OCI-LY3 (cell line): Measurements from ENCODE around the gene KLC3.

Source experiments
- H2AFZ ChIP-seq: fragments of 200-600, 300-600 bp; shearing (Covaris generic); 2 replicates; pipeline ENCODE4 v1.6.0; 2014; ENCODE audit warnings: antibody characterized with exemption, low read depth, low read length
- H3K27ac ChIP-seq: fragments of 200-600, 300-600 bp; sonication (generic); 2 replicates; pipeline ENCODE4 v1.5.1; 2014; ENCODE audit warnings: mild to moderate bottlenecking, low read length, moderate library complexity, mixed read lengths
- H3K27me3 ChIP-seq: fragments of 200-600, 300-600 bp; sonication (generic); 2 replicates; pipeline ENCODE4 v1.6.1; 2014; ENCODE audit warnings: low read depth, low read length, mixed read lengths
- H3K36me3 ChIP-seq: fragments of 200-600, 300-600 bp; sonication (generic); replicated peaks from 2 replicates; pipeline ENCODE3; 2014; ENCODE audit warnings: low read depth, low read length, mixed read lengths
- H3K4me1 ChIP-seq: fragments of 300-600, 200-600 bp; sonication (generic); 2 replicates; pipeline ENCODE4 v1.6.1; 2014; ENCODE audit warnings: low read length, mixed read lengths
- H3K4me2 ChIP-seq: fragments of 200-600, 300-600 bp; sonication (generic); 2 replicates; pipeline ENCODE4 v1.6.1; 2014; ENCODE audit warnings: low read length, mixed read lengths
- H3K4me3 ChIP-seq: fragments of 300-600, 200-600 bp; sonication (generic); 2 replicates; pipeline ENCODE4 v1.5.1; 2014; ENCODE audit warnings: antibody characterized with exemption, mild to moderate bottlenecking, low read length, moderate library complexity
- H3K79me2 ChIP-seq: fragments of 300-600, 200-600 bp; shearing (Covaris generic); 2 replicates; pipeline ENCODE4 v1.6.1; 2014; ENCODE audit warnings: mild to moderate bottlenecking, low read length, mixed read lengths
- H3K9ac ChIP-seq: fragments of 300-600, 200-600 bp; shearing (Covaris generic); 2 replicates; pipeline ENCODE4 v1.6.0; 2014; ENCODE audit warnings: mild to moderate bottlenecking, low read length, moderate library complexity
- H3K9me3 ChIP-seq: fragments of 200-600, 300-600 bp; shearing (Covaris generic); 2 replicates; pipeline ENCODE4 v1.6.1; 2014; ENCODE audit warnings: low read length, mixed read lengths; ENCODE audit not compliant: insufficient read depth
- H4K20me1 ChIP-seq: fragments of 200-600, 300-600 bp; sonication (generic); 2 replicates; pipeline ENCODE4 v1.6.1; 2016; ENCODE audit warnings: low read length, mixed read lengths; ENCODE audit not compliant: insufficient read depth
- CTCF ChIP-seq: fragments of 200-600, 300-600 bp; sonication (generic); IDR thresholded peaks from 2 replicates; pipeline ENCODE4 v1.5.1; 2014; ENCODE audit warnings: antibody characterized with exemption, low read length, low read depth
- EZH2phosphoT487 ChIP-seq: fragments of 200-600 bp; shearing (Covaris generic); IDR thresholded peaks from 2 replicates; pipeline ENCODE4 v1.6.1; 2018; ENCODE audit warnings: antibody characterized with exemption, mixed run types, low read depth

KLC3 gene

DNA sequence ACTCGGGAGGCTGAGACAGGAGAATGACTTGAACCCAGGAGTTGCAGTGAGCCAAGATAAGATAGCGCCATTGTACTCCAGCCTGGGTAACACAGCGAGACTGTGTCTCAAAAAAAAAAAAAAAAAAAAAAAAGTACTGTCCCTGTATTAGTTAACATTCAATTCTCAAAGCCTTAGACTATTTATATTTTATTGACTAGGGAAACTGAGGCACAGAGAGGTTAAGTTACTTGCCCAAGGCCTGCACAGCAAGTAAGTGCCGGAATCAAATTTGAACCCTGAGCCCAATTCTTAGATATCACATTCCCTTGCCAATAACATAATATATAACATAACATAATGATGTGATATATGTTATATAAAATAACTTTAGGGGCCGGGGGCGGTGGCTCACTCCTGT lies 921 bp upstream of the KLC3 start:
- no peak overlapping the region for H3K4me3 ChIP-seq
- no peak overlapping the region for H2AFZ ChIP-seq
- no peak overlapping the region for H3K4me2 ChIP-seq
- TF ChIP-seq EZH2phosphoT487 (no peak), CTCF (no peak)
- no peaks in the 10 kb centered on the region for H4K20me1 ChIP-seq
- H3K36me3 ChIP-seq, result no peaks in the 10 kb centered on the region
- no peaks in the 10 kb centered on the region for H3K9me3 ChIP-seq
- H3K27me3 ChIP-seq, result no peaks in the 10 kb centered on the region
- H3K79me2 ChIP-seq, result no peaks in the 10 kb centered on the region
- H3K27ac ChIP-seq, result no peak overlapping the region
- no peak overlapping the region for H3K9ac ChIP-seq
- peaks cover 3% of the 10 kb centered on the region; the same call in 1 of the 2 replicates for H3K4me1 ChIP-seq

- no peaks in the 10 kb centered on the region for H3K79me2 ChIP-seq
- H3K27me3 ChIP-seq, result no peaks in the 10 kb centered on the region
- H2AFZ ChIP-seq, result no peak overlapping the region
- H3K27ac ChIP-seq, result no peak overlapping the region
- no peaks in the 10 kb centered on the region for H3K36me3 ChIP-seq
- H3K9me3 ChIP-seq, result no peaks in the 10 kb centered on the region
- no peak overlapping the region for H3K4me3 ChIP-seq
- H3K4me1 ChIP-seq, result peaks cover 3% of the 10 kb centered on the region; the same call in 1 of the 2 replicates
- no peak overlapping the region for H3K9ac ChIP-seq
- no peak for TF ChIP-seq EZH2phosphoT487
- no peak for TF ChIP-seq CTCF
- H4K20me1 ChIP-seq, result no peaks in the 10 kb centered on the region
- no peak overlapping the region for H3K4me2 ChIP-seq
These were observed 426 bp downstream of the KLC3 start for GRCh38 chr19:45340899-45341453.

DNA sequence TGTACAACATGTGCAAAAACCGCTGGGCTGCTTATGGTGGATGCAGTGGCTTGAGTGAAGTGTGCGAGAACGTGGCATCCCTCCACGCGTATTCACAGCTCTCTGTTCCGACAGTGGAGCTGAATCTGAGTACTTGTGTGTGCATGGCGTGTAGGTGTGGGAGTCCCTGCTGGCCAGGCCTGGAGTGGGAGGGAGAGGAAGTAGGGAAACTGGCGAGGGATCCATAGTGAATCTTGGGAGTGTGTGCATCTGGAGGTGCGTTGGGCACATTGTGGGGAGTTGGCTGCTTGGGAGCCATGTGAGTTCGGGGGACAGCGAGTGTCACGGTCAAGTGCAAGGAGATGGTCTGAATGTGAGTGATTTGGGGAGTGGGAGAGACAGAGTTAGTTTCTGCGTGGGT lies 2.4 kb downstream of the KLC3 start:
- no peak overlapping the region for H3K9ac ChIP-seq
- no peaks in the 10 kb centered on the region for H4K20me1 ChIP-seq
- H3K27me3 ChIP-seq, result no peaks in the 10 kb centered on the region
- TF ChIP-seq EZH2phosphoT487 (no peak), CTCF (no peak)
- no peak overlapping the region for H2AFZ ChIP-seq
- H3K79me2 ChIP-seq, result no peaks in the 10 kb centered on the region
- H3K4me3 ChIP-seq, result no peak overlapping the region
- peaks cover 3% of the 10 kb centered on the region; the same call in 1 of the 2 replicates for H3K4me1 ChIP-seq
- no peaks in the 10 kb centered on the region for H3K9me3 ChIP-seq
- H3K4me2 ChIP-seq, result no peak overlapping the region
- H3K36me3 ChIP-seq, result no peaks in the 10 kb centered on the region
- H3K27ac ChIP-seq, result no peak overlapping the region

DNA sequence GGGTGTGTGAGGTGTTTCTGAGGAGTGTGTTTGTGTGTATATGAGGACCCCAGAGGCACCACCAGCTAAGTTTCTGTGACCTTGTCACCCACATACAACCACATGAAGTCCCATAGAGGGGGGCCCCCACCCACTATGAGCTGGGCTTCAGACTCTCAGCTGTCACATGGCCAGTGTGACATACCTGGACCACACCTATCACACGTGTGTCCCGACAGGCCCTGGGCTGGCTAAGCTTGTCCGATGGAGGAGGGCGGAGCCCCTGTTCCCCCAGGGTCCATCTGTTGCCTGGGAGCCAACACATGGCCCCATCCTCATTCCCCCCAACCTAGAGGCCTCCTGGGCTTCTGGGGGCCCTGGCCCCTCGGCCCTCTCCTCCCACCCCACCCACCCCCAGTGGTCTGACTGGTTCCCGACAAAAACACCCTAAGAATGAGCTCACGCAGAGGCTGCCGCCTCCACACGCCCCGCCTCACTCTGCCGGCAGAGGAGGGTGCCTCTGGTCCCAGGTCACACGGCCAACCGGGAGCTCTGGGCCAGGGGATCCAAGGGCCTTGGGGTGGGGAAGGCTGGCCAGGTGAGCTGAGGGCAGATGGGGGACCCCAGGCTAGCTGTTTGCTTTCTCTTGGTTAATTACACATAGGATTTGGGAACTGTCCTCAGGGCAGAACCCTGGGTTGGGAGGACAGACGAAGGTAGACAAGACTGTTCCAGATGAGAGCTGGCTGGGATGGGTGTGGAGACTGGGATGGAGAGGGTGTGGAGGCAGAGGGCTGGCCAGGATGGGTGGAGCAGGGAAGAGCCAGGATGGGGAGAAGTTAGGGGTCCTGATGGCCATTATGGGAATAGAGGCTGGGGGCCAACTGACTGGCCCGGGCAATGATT lies 4.3 kb downstream of the KLC3 start:
- TF ChIP-seq CTCF, result no peak
- TF ChIP-seq EZH2phosphoT487, result no peak
- H3K27me3 ChIP-seq, result no peaks in the 10 kb centered on the region

More for the DNA sequence above, 4.3 kb downstream of the KLC3 start:
- Histone ChIP-seq H3K9ac (no peak overlapping the region), H3K4me2 (no peak overlapping the region), H3K4me3 (no peak overlapping the region), H3K9me3 (no peaks in the 10 kb centered on the region), H3K79me2 (no peaks in the 10 kb centered on the region), H3K27ac (no peak overlapping the region), H2AFZ (no peak overlapping the region), H3K36me3 (peaks cover 9% of the 10 kb centered on the region), H3K4me1 (no peaks in the 10 kb centered on the region), H4K20me1 (no peaks in the 10 kb centered on the region; the same call in 1 of the 2 replicates)
